ENCODE data around the gene TP53INP2. TPM values are rescaled to one million over a fixed set of nuclear protein-coding genes. Genes with fewer than 3 reads are reported as not detected.
A peak's percentile ranks its signal among the peaks of the same experiment; 100 is the strongest.

TP53INP2 gene
- total and polyA plus RNA-seq, 9 of the 15 experiments (the other 6 are each of a cell fraction or from before 2014, with no cell fraction given) = 0.43 to 5.0 (median 1.3) TPM

- TF ChIP-seq BRCA1 (IDR thresholded peaks at IDR 0.05) = no peak
- no peak for TF ChIP-seq BRCA1 (CRISPR knock-in tag; IDR thresholded peaks at IDR 0.05)
- TF ChIP-seq HDAC1 (IDR thresholded peaks at IDR 0.05) = no peak
- TF ChIP-seq HSF4 (CRISPR knock-in tag; IDR thresholded peaks at IDR 0.05; ENCODE audit: borderline replicate concordance) = no peak
- TF ChIP-seq RBM34 (IDR thresholded peaks at IDR 0.05; ENCODE audit: borderline replicate concordance, insufficient read depth, low read length) = no peak
- TF ChIP-seq KDM4B (IDR thresholded peaks at IDR 0.05; ENCODE audit: borderline replicate concordance in 2 of 2, low read depth in 1 of 2) = no peak
- peak; percentile 64 for TF ChIP-seq ATF1 (CRISPR knock-in tag; IDR thresholded peaks at IDR 0.05)
- TF ChIP-seq ATF1 (tag; IDR thresholded peaks at IDR 0.05) = peak; percentile 97
- no peak for TF ChIP-seq ZNF3 (CRISPR knock-in tag; IDR thresholded peaks at IDR 0.05)
- TF ChIP-seq GTF2E2 (tag; IDR thresholded peaks at IDR 0.05) = peak; percentile 34; the same call in 1 of the 2 replicates
- TF ChIP-seq BRD4 (IDR thresholded peaks at IDR 0.05) = no peak
- peak; percentile 8; the same call in 1 of the 2 replicates for TF ChIP-seq GMEB1 (CRISPR knock-in tag; IDR thresholded peaks at IDR 0.05)
- no peak for TF ChIP-seq ZNF277 (CRISPR knock-in tag; IDR thresholded peaks at IDR 0.05; ENCODE audit: borderline replicate concordance)
- TF ChIP-seq ZBTB26 (CRISPR knock-in tag; IDR thresholded peaks at IDR 0.05) = no peak
- TF ChIP-seq BHLHE40 (IDR thresholded peaks at IDR 0.05; ENCODE audit: low read length) = peak; percentile 77
- TF ChIP-seq TEAD4 (IDR thresholded peaks at IDR 0.05; ENCODE audit: low read length) = no peak
- no peak for TF ChIP-seq TEAD4 (CRISPR knock-in tag; IDR thresholded peaks at IDR 0.05; ENCODE audit: borderline replicate concordance)
- TF ChIP-seq TOE1 (IDR thresholded peaks at IDR 0.05; ENCODE audit: borderline replicate concordance) = no peak
- TF ChIP-seq TOE1 (CRISPR knock-in tag; IDR thresholded peaks at IDR 0.05; ENCODE audit: borderline replicate concordance, low read depth) = no peak
- TF ChIP-seq POU5F1 (IDR thresholded peaks at IDR 0.05; ENCODE audit: borderline replicate concordance, low read depth, low read length, partially characterized antibody) = no peak
- no peak for TF ChIP-seq HOMEZ (CRISPR knock-in tag; IDR thresholded peaks at IDR 0.05)
- no peak for TF ChIP-seq MIER1 (IDR thresholded peaks at IDR 0.05; ENCODE audit: low read depth)
- TF ChIP-seq TCF7 (IDR thresholded peaks at IDR 0.05; ENCODE audit: borderline replicate concordance) = no peak
- no peak for TF ChIP-seq SIX5 (IDR thresholded peaks at IDR 0.05; ENCODE audit: borderline replicate concordance in 1 of 2, insufficient read depth in 1 of 2, low read depth in 1 of 2, low read length in 2 of 2)
These were observed at the start of gene TP53INP2 (continued) for GRCh38 chr20:34704177-34705007.
